Stomach (tissue), 4 donors: ENCODE results near the gene CYS1.

Source experiments
- CTCF ChIP-seq, 7 experiments: fragments of 450-650 bp in 4 of 7; fragments of 200-600 bp in 3 of 7; sonication (generic) in 3 of 7; IDR thresholded peaks; one replicate each; pipeline ENCODE4 v1.5.1; 2016 to 2019; ENCODE audit warnings: antibody characterized with exemption in 7 of 7, control low read depth in 2 of 7, mild to moderate bottlenecking in 1 of 7
- EP300 ChIP-seq: sonication (generic); formaldehyde crosslinking; IDR thresholded peaks from one replicate; pipeline ENCODE4 v1.6.1; 2017; ENCODE audit warnings: antibody characterized with exemption
- POLR2A ChIP-seq, 4 donors: fragments of 450-650 bp; IDR thresholded peaks; one replicate each; pipeline ENCODE4 v1.6.1; 2016; ENCODE audit warnings: antibody characterized with exemption in 4 of 4, control low read depth in 2 of 4, mild to moderate bottlenecking in 1 of 4, moderate library complexity in 1 of 4

- TF ChIP-seq CTCF (IDR thresholded peaks at IDR 0.05) = no peak
- TF ChIP-seq POLR2A (IDR thresholded peaks at IDR 0.05) = no peak
- TF ChIP-seq EP300 = no peak
These were observed 11.1 kb upstream of the CYS1 start for GRCh38 chr2:10091182-10091888.
